H1 (cell line): ENCODE measurements around the gene CCAR1. TPM values are rescaled to one million over a fixed set of nuclear protein-coding genes. Genes with fewer than 3 reads are reported as not detected.

Experiments used
- CTCF ChIA-PET: fragments of 300-600 bp; sonication (Branson Sonifier 250); formaldehyde crosslinking; loops from one replicate; lab custom pipeline; 2021; ENCODE audit not compliant: partially characterized antibody; lab: Charles Lee
- POLR2A ChIA-PET: fragments of 300-600 bp; sonication (Branson Sonifier 250); formaldehyde crosslinking; loops from one replicate; lab custom pipeline; 2021; ENCODE audit warnings: inconsistent platforms; ENCODE audit not compliant: partially characterized antibody; lab: Charles Lee
- DNase-seq, 2 experiments: peaks; one replicate each; pipeline versions ENCODE4 v3.0.0 to v3.0.0-alpha.2; 2010 to 2022; ENCODE audit warnings: low spot score in 2 of 2, low read depth in 1 of 2, mixed read lengths in 1 of 2
- FAIRE-seq: peaks from 2 replicates; lab custom pipeline; 2011; peaks lifted over from hg19 to GRCh38; lab: Jason Lieb, UNC
- H2AFZ ChIP-seq: 2 replicates; pipeline ENCODE4 v1.8.1; 2012; ENCODE audit warnings: low read length, inconsistent platforms
- H2AK5ac ChIP-seq: 2 replicates; pipeline ENCODE4 v1.6.1; 2013; ENCODE audit warnings: low read depth, low read length
- H2BK120ac ChIP-seq: replicated peaks from 2 replicates; pipeline ENCODE3; 2013; ENCODE audit warnings: low read depth, low read length, inconsistent platforms
- H2BK12ac ChIP-seq: 2 replicates; pipeline ENCODE4 v1.6.1; 2013; ENCODE audit warnings: low read depth, low read length
- H2BK15ac ChIP-seq: 2 replicates; pipeline ENCODE4 v1.6.1; 2013; ENCODE audit warnings: low read length
- H2BK20ac ChIP-seq: 2 replicates; pipeline ENCODE4 v1.6.1; 2013; ENCODE audit warnings: low read length
- H2BK5ac ChIP-seq: 2 replicates; pipeline ENCODE4 v1.6.1; 2013; ENCODE audit warnings: low read depth, low read length
- H3K14ac ChIP-seq: 2 replicates; pipeline ENCODE4 v1.6.1; 2013; ENCODE audit warnings: inconsistent platforms; ENCODE audit not compliant: insufficient read length
- H3K18ac ChIP-seq: 2 replicates; pipeline ENCODE4 v1.6.1; 2013; ENCODE audit warnings: low read length; ENCODE audit errors: extremely low read depth
- H3K23ac ChIP-seq: 2 replicates; pipeline ENCODE4 v1.6.1; 2013; ENCODE audit warnings: inconsistent platforms; ENCODE audit not compliant: insufficient read length
- H3K23me2 ChIP-seq: 2 replicates; pipeline ENCODE4 v1.6.1; 2013; ENCODE audit warnings: low read depth, low read length
- H3K27ac ChIP-seq: 2 replicates; pipeline ENCODE4 v1.6.1; 2011; ENCODE audit warnings: low read depth, low read length, inconsistent platforms
- H3K27me3 ChIP-seq, 4 experiments: replicated peaks in 1 of 4; 1 replicate in 1 of 4; 2 replicates in 3 of 4; pipeline versions ENCODE4 v1.6.1 to v1.8.1; 2011 to 2013; ENCODE audit warnings: low read length in 3 of 4, mild to moderate bottlenecking in 3 of 4, inconsistent platforms in 2 of 4, mixed read lengths in 2 of 4, moderate library complexity in 1 of 4; ENCODE audit not compliant: control insufficient read depth in 3 of 4, insufficient read depth in 3 of 4; ENCODE audit errors: extremely low read depth in 1 of 4
- H3K36me3 ChIP-seq, 4 experiments: 2 replicates each; pipeline versions ENCODE4 v1.6.1 to v1.8.1; 2011 to 2013; ENCODE audit warnings: mild to moderate bottlenecking in 4 of 4, low read length in 3 of 4, moderate library complexity in 2 of 4, control low read depth in 1 of 4, inconsistent platforms in 1 of 4; ENCODE audit not compliant: insufficient read depth in 4 of 4, control insufficient read depth in 2 of 4
- H3K4ac ChIP-seq: replicated peaks from 2 replicates; pipeline ENCODE3; 2013; ENCODE audit warnings: low read length, low read depth, mixed read lengths, inconsistent platforms; ENCODE audit not compliant: insufficient read length
- H3K4me1 ChIP-seq, 4 experiments: replicated peaks in 1 of 4; 1 replicate in 1 of 4; 2 replicates in 3 of 4; pipeline versions ENCODE4 v1.6.1 to v1.8.1; 2011 to 2013; ENCODE audit warnings: low read length in 3 of 4, inconsistent platforms in 2 of 4, mixed read lengths in 1 of 4; ENCODE audit not compliant: insufficient read depth in 4 of 4, control insufficient read depth in 3 of 4
- H3K4me2 ChIP-seq, 2 experiments: 2 replicates each; pipeline versions ENCODE4 v1.6.1 to v1.8.1; 2011 to 2013; ENCODE audit warnings: low read depth in 2 of 2, low read length in 2 of 2, control low read depth in 1 of 2, inconsistent platforms in 1 of 2, mild to moderate bottlenecking in 1 of 2; ENCODE audit not compliant: insufficient read depth in 1 of 2
- H3K4me3 ChIP-seq, 4 experiments: fragments of 200-600, 300-600 bp in 1 of 4; sonication (generic), shearing (Covaris generic), sonication (Bioruptor Twin) in 1 of 4; 2 replicates each; pipeline versions ENCODE4 v1.5.1 to v1.8.1; 2011 to 2016; ENCODE audit warnings: low read length in 4 of 4, low read depth in 3 of 4, control low read depth in 2 of 4, inconsistent platforms in 2 of 4, mild to moderate bottlenecking in 2 of 4, mixed read lengths in 1 of 4, moderate library complexity in 1 of 4; ENCODE audit not compliant: insufficient read depth in 2 of 4; ENCODE audit errors: extremely low read depth in 1 of 4
- H3K56ac ChIP-seq: replicated peaks from 2 replicates; pipeline ENCODE3; 2013; ENCODE audit warnings: low read depth, mild to moderate bottlenecking, mixed read lengths, low read length, inconsistent platforms; ENCODE audit not compliant: insufficient read length
- H3K79me1 ChIP-seq: 2 replicates; pipeline ENCODE4 v1.6.1; 2013; ENCODE audit warnings: low read depth, low read length, control low read depth
- H3K79me2 ChIP-seq, 2 experiments: 2 replicates each; pipeline versions ENCODE4 v1.6.1 to v1.8.1; 2012 to 2013; ENCODE audit warnings: low read length in 2 of 2, mild to moderate bottlenecking in 2 of 2, inconsistent platforms in 1 of 2; ENCODE audit not compliant: insufficient read depth in 2 of 2, control insufficient read depth in 1 of 2
- H3K9ac ChIP-seq, 4 experiments: replicated peaks in 1 of 4; 1 replicate in 1 of 4; 2 replicates in 3 of 4; pipeline versions ENCODE4 v1.6.1 to v1.8.1; 2011 to 2013; ENCODE audit warnings: low read depth in 3 of 4, low read length in 3 of 4, control low read depth in 2 of 4, mild to moderate bottlenecking in 2 of 4, moderate library complexity in 2 of 4, inconsistent platforms in 1 of 4; ENCODE audit errors: extremely low read depth in 1 of 4
- H3K9me3 ChIP-seq, 2 experiments: 2 replicates each; pipeline versions ENCODE4 v1.6.1 to v1.8.1; 2012 to 2013; ENCODE audit warnings: mild to moderate bottlenecking in 2 of 2, moderate library complexity in 2 of 2, control low read depth in 1 of 2, inconsistent platforms in 1 of 2, low read depth in 1 of 2, low read length in 1 of 2, mixed read lengths in 1 of 2; ENCODE audit not compliant: insufficient read depth in 2 of 2
- H4K20me1 ChIP-seq, 2 experiments: replicated peaks in 1 of 2; 2 replicates each; pipeline versions ENCODE3 to v1.8.1; 2011 to 2013; ENCODE audit warnings: inconsistent platforms in 2 of 2, low read length in 2 of 2, mild to moderate bottlenecking in 1 of 2; ENCODE audit not compliant: insufficient read depth in 2 of 2, control insufficient read depth in 1 of 2
- H4K5ac ChIP-seq: 2 replicates; pipeline ENCODE4 v1.6.1; 2013; ENCODE audit warnings: low read length, low read depth, mixed read lengths, inconsistent platforms; ENCODE audit not compliant: insufficient read length
- H4K8ac ChIP-seq: 2 replicates; pipeline ENCODE4 v1.8.0; 2013; ENCODE audit warnings: mild to moderate bottlenecking, moderate library complexity, low read length, inconsistent platforms; ENCODE audit not compliant: insufficient read depth; ENCODE audit errors: extremely low read depth
- H4K91ac ChIP-seq: replicated peaks from 2 replicates; pipeline ENCODE3; 2013; ENCODE audit warnings: low read length, mixed read lengths, inconsistent platforms; ENCODE audit not compliant: insufficient read length
- CEBPB ChIP-seq: IDR thresholded peaks from 2 replicates; pipeline ENCODE4 v1.6.1; 2012; ENCODE audit warnings: low read depth, low read length
- EGR1 ChIP-seq: IDR thresholded peaks from 2 replicates; pipeline ENCODE4 v1.6.1; 2011; ENCODE audit warnings: low read depth, low read length, borderline replicate concordance
- EZH2 ChIP-seq: fragments of 200-600 bp; sonication (generic); IDR thresholded peaks from 2 replicates; pipeline ENCODE4 v1.7.1; 2012; ENCODE audit warnings: low read depth, mild to moderate bottlenecking, moderate library complexity, low read length, inconsistent platforms; ENCODE audit not compliant: severe bottlenecking
- FOSL1 ChIP-seq: IDR thresholded peaks from 2 replicates; pipeline ENCODE4 v1.6.1; 2011; ENCODE audit warnings: mild to moderate bottlenecking, low read depth, low read length, moderate library complexity; ENCODE audit not compliant: insufficient read depth
- GABPA ChIP-seq: IDR thresholded peaks from 2 replicates; pipeline ENCODE4 v1.6.1; 2011; ENCODE audit warnings: mild to moderate bottlenecking, low read length, moderate library complexity, borderline replicate concordance; ENCODE audit not compliant: insufficient read depth
- HDAC2 ChIP-seq, 2 experiments: fragments of 300-600 bp in 1 of 2; sonication (generic) in 1 of 2; IDR thresholded peaks; 2 replicates each; pipeline ENCODE4 v1.6.1; 2011 to 2012; ENCODE audit warnings: low read depth in 2 of 2, low read length in 2 of 2, mild to moderate bottlenecking in 2 of 2, moderate library complexity in 2 of 2, borderline replicate concordance in 1 of 2, inconsistent platforms in 1 of 2
- HDAC6 ChIP-seq: IDR thresholded peaks from one replicate; pipeline ENCODE4 v1.7.1; 2012; ENCODE audit warnings: low read depth, mild to moderate bottlenecking, inconsistent platforms, low read length, moderate library complexity
- MAFK ChIP-seq: IDR thresholded peaks from 2 replicates; pipeline ENCODE4 v1.6.1; 2012; ENCODE audit warnings: low read depth, mild to moderate bottlenecking, improper control_type of control experiment, low read length
- POLR2AphosphoS5 ChIP-seq: IDR thresholded peaks from 2 replicates; pipeline ENCODE4 v1.6.1; 2011; ENCODE audit warnings: low read depth, low read length
- POU5F1 ChIP-seq: IDR thresholded peaks from 2 replicates; pipeline ENCODE4 v1.6.1; 2011; ENCODE audit warnings: low read depth, mild to moderate bottlenecking, low read length, moderate library complexity
- RNF2 ChIP-seq: fragments of 200-900, 300-1000 bp; sonication (generic); IDR thresholded peaks from 2 replicates; pipeline ENCODE4 v1.7.1; 2016; ENCODE audit warnings: borderline replicate concordance, low read depth, mild to moderate bottlenecking, antibody characterized with exemption, low read length; ENCODE audit not compliant: poor library complexity, severe bottlenecking; ENCODE audit errors: missing control alignments
- SIRT6 ChIP-seq: IDR thresholded peaks from one replicate; pipeline ENCODE4 v1.7.1; 2012; ENCODE audit warnings: low read length, inconsistent platforms
- SUZ12 ChIP-seq: fragments of 200-600 bp; sonication (generic); IDR thresholded peaks from 2 replicates; pipeline ENCODE4 v1.6.1; 2012; ENCODE audit warnings: mild to moderate bottlenecking, inconsistent platforms, low read length, moderate library complexity, mixed read lengths
- TAF1 ChIP-seq: IDR thresholded peaks from 2 replicates; pipeline ENCODE4 v1.6.1; 2011; ENCODE audit warnings: mild to moderate bottlenecking, low read depth, low read length
- WGBS, 2 experiments: shearing (Covaris generic) in 1 of 2; methylation state at CpG; one replicate each; pipeline versions ENCODE4 v1.1.6 to v1.1.7; 2013 to 2015; ENCODE audit warnings: low lambda C conversion rate in 2 of 2, mixed read lengths in 2 of 2, inconsistent platforms in 1 of 2, low coverage in 1 of 2, missing lambda C conversion rate in 1 of 2; ENCODE audit not compliant: insufficient replicate concordance in 2 of 2, insufficient coverage in 1 of 2, insufficient read length in 1 of 2; ENCODE audit errors: extremely low coverage in 1 of 2, missing lambda C conversion rate in 1 of 2; 5-methylcytosine and 5-hydroxymethylcytosine counted together
- polyA plus RNA-seq, 7 experiments: library from polyadenylated mRNA; depleted of rRNA in 3 of 7; stranded (reverse) in 5 of 7; unstranded in 2 of 7; fragments of >200 nt in 5 of 7; fragments of 200-250 nt in 2 of 7; gene quantifications; 1 replicate in 5 of 7; 2 replicates in 1 of 7; 4 replicates in 1 of 7; pipeline versions ENCODE4 v1.2.1 to v1.2.3, GENCODE V29; 2011 to 2013; ENCODE audit warnings: missing spikeins in 2 of 7, mixed read lengths in 2 of 7
- total RNA-seq: library from RNA; stranded (reverse); fragmentation: NEBNext Ultra II Directional; extraction: Animal tissue kit (Norgen Biotek cat#: 25700); gene quantifications from 2 replicates; pipeline ENCODE4 v1.2.1, GENCODE V29; 2021

Gene CCAR1
- total and polyA plus RNA-seq, 2 of the 8 experiments (the other 6 are each of a cell fraction or from before 2014, with no cell fraction given) = 91.6 to 111 TPM

- CTCF ChIA-PET = interaction anchor here (0.7 to 1.4 kb wide), 2 partner anchors 196 to 206 kb away, joined by 3 read pairs; partner anchors contain the start of gene TET1
- Histone ChIP-seq H2BK20ac (no peak overlapping the region), H2BK120ac (no peak overlapping the region), H4K5ac (no peak overlapping the region), H2BK15ac (no peak overlapping the region), H3K56ac (no peak overlapping the region), H3K23me2 (no peaks in the 10 kb centered on the region), H3K27me3 (no peaks in the 10 kb centered on the region), H3K27ac (no peak overlapping the region), H4K8ac (peak overlapping the region; percentile 51), H3K4me1 (no peaks in the 10 kb centered on the region), H3K4ac (no peak overlapping the region), H2AK5ac (no peak overlapping the region), H2BK12ac (no peak overlapping the region), H2AFZ (no peak overlapping the region), H3K79me1 (no peaks in the 10 kb centered on the region), H4K20me1 (peaks cover 0 to 4% of the 10 kb centered on the region in 2 experiments), H2BK5ac (no peak overlapping the region), H3K4me3 (no peak overlapping the region), H3K9ac (no peak overlapping the region), H4K91ac (no peak overlapping the region), H3K4me2 (no peak overlapping the region), H3K23ac (no peak overlapping the region), H3K79me2 (no peaks in the 10 kb centered on the region), H3K18ac (no peak overlapping the region), H3K9me3 (no peaks in the 10 kb centered on the region), H3K14ac (no peak overlapping the region), H3K36me3 (peaks cover 42 to 96% (median 87%) of the 10 kb centered on the region in 4 experiments)
- POLR2A ChIA-PET = interaction anchor here (0.8 to 3.6 kb wide), 8 partner anchors 9 to 32 kb away, joined by 3 to 20 read pairs (median 5); no protein-coding TSS in a partner anchor
- WGBS, 2 experiments = 95% methylated on average over 12 of the region's 12 CpGs; no CpG with 5 or more reads in 1 of the 2 experiments
- FAIRE-seq = no peak
- DNase-seq = peak in 1 of 2 experiments; percentile 29
- TF ChIP-seq TAF1 = no peak
- no peak for TF ChIP-seq RNF2
- no peak for TF ChIP-seq GABPA
- no peak for TF ChIP-seq EGR1
- no peak for TF ChIP-seq FOSL1
- no peak for TF ChIP-seq SUZ12
- no peak for TF ChIP-seq HDAC6
- TF ChIP-seq SIRT6 = no peak
- TF ChIP-seq EZH2 = no peak
- no peak for TF ChIP-seq POU5F1
- no peak for TF ChIP-seq MAFK
- TF ChIP-seq HDAC2 (IDR thresholded peaks at IDR 0.05; ENCODE audit: borderline replicate concordance in 1 of 2, low read depth in 2 of 2, low read length in 2 of 2) = no peak
- TF ChIP-seq POLR2AphosphoS5 = no peak
- no peak for TF ChIP-seq CEBPB
Measured at GRCh38 chr10:68756246-68756645, 35.2 kb downstream of the CCAR1 start.
